IPS DF 19.7 (cell line): ENCODE measurements around the gene APOBEC3G.

ENCODE experiments used
- DNase-seq: peaks from one replicate; pipeline ENCODE4 v3.0.0-alpha.2; 2013; ENCODE audit warnings: low read depth, low spot score

The APOBEC3G gene

GRCh38 chr22:39122772-39123470, 45.8 kb downstream of the APOBEC3G start:
- DNase-seq, result no peak

DNA sequence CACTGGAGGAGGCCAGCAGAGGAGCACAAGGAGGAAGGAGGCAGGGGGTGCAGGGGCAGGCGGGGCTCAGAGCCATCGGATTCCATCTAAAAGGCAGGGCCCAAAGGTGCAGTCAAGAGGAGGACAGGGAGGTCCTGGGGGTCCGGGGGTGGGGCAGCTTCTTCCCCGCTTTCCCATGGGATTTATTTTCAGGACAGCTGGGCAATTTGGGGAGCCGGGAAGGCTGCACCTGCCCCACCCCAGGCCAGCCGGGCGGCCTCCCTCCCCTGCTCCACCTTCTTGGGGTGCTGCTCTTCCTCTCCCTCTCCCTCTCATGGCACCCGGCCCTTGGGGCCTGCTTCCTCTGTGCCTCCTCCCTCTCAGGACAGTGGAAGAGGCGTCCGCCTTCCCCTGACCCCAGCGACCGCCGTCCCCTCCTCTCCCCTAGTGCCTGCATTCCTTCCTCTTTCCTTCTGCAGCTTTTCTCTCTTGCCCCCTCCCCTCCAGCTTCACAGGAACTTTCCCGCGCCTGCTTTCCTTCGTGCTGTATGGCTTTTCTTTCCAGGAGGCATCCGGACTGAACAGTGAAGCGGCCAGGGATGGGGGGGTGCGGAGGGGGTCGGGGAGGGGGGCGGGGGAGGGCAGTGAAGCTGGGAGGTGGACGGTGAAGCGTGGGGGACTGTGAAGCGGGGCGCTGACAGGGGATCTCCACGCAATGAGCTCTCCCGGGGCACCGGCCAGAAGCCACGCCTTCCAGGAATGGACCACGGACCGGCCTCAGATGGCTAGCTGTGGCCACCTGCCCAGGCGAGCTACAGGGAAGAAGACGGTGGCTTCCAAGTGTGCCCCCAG, 46.9 kb downstream of the APOBEC3G start:
- no peak for DNase-seq

DNA sequence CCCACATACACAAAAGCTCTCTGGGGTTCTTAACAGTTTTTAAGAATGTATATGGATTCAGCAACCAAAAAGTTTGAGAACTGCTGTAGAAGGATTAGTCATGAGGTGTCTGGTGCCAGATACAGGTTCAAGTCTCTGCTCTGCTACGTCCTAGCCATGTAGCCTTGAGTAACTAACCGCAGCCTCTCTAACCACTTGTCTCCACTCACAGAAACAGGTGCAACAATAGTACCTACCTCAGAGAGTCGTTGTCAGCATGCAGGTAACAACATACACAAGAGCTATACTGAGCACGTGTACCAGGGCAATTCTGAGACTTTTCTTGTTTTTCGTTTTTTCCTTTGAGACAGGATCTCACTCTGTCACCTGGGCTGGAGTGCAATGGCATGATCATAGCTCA, 48.5 kb downstream of the APOBEC3G start:
- no peak for DNase-seq

GRCh38 chr22:39128508-39128907, 51.4 kb downstream of the APOBEC3G start:
- DNase-seq, result no peak

DNA sequence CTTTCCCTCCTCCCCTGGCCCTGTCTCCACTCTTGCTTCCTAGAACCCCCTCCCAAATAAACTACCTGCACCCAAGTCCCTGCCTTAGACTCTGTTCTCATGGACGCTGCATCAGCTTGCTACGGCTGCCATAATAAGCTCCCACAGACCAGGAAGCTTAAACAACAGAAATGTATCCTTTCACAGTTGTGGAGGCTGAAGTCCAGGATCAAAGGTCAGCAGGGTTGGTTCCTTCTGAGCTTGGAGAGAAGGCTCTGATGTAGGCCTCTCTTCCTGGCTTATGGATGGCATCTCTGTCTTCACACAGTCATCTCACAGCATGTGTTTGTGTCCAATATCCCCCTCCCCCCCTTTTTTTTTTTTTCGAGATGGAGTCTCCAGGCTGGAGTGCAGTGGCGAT, 52.0 kb downstream of the APOBEC3G start:
- no peak for DNase-seq

GRCh38 chr22:39129746-39130145, 52.7 kb downstream of the APOBEC3G start:
- DNase-seq, result no peak

DNA sequence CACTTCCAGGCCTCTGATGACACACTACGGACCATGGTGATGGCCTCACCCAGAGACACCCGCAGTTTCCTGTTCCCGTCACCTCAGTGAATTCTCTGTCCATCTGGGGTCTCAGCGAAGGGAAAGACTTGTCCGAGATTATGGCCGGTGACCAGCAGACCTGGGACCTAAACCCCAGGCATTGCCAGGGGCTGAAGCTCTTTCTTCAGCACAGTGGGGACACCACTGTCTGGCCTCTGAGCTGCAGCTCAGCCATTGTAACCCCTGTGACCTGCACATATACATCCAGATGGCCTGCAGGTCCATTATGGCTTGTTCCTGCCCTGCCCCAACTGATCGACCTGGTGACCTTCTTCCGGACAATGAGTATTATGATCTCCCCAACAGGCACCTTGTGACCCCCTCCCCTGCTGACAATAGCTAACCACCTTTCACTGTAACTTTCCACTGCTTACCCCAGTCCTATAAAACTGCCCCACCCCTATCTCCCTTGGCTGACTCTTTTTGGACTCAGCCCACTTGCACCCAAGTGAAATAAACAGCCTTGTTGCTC, 53.2 kb downstream of the APOBEC3G start:
- DNase-seq, result no peak

- DNase-seq, result no peak
Measured at GRCh38 chr22:39130892-39131855, 54.1 kb downstream of the APOBEC3G start.

DNA sequence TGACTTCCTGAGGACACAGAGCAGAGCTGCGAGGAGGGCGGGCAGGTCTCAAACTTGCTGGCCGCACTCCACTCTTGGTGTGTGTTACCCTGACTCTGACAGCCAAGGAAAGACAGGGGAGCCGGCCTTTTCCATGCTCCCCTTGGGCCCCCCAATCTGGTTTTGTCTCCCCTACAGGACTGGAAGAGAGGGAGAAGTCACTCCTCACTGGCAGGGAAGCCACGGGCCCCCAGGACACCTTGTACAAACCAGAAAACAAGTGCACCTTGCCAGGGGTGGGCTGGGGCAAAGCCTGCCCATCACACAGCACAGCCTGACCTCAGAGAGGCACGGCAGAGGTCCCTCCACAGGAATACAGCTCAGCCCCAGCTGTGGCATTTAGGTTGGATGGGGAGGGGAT, 55.2 kb downstream of the APOBEC3G start:
- DNase-seq, result no peak

GRCh38 chr22:39132871-39133524, 55.9 kb downstream of the APOBEC3G start:
- no peak for DNase-seq

DNA sequence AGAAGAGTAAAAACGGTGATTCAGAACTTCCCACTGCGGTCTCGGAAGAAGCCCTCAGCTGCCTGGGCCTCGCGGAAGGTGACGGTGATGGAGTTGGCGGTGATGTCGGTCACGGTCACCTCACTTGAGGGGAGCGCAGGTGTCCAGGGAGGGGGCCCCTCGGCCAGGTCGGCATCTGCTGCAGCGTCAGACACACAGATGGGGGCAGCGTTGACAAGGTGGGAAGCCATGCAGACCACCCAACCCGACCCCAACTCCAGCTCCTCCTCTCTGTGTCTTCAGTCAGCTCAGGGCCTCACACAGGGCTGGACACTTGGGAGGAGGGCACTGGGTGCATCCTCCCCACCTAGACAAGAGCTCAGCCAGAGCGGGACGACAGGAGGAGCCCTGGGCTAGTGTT, 56.8 kb downstream of the APOBEC3G start:
- no peak for DNase-seq

GRCh38 chr22:39134366-39135091, 57.5 kb downstream of the APOBEC3G start:
- DNase-seq, result no peak

DNA sequence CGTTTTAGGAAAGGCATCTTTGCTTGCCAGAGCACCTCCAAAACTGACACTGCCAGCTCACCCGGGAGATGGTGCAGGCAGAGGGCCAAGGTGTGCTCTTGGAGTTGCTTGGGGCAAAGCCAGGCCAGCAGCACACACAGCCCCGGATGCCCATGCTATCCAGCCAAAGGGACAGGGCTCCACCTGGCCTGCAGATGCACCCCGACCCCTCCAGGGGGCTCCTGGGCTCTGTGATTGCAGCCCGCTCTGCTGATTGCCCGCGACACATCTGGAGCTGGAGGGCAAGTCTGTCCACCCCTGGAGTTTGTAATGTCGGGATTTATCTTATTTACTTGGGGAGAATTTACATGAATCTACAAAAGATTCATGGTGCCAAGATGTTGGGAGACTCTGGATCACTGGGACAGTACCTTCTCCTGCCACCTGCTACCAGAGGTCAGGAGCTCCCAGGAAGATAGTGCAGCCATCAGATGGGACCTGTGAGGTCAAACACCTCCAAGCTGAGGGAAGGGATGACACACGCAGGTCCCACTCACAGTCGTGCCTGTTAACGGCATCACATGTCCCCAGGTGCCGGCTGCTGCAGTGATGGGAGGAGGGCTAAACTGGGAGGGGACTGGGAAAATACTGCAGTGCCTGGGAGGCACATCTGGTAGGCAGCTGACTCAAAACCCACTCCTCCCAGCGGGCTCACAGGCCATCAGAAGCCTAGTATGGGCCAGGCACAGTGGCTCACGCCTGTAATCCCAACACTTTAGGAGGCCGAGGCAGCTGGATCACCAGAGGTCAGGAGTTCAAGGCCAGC, 58.2 kb downstream of the APOBEC3G start:
- DNase-seq, result no peak

GRCh38 chr22:39136317-39136716, 59.2 kb downstream of the APOBEC3G start:
- no peak for DNase-seq
